Keratinocyte (primary cell): ENCODE measurements around the gene DCBLD2.

ENCODE experiments used
- CTCF ChIP-seq, 3 experiments: IDR thresholded peaks in 1 of 3; conservative IDR thresholded peaks in 1 of 3; optimal IDR thresholded peaks in 1 of 3; 2 replicates in 2 of 3; 3 replicates in 1 of 3; pipeline versions ENCODE3 to v1.5.1; 2011; ENCODE audit warnings: low read length in 3 of 3, mild to moderate bottlenecking in 3 of 3, moderate library complexity in 2 of 3, control low read depth in 1 of 3, inconsistent platforms in 1 of 3; ENCODE audit not compliant: insufficient read depth in 2 of 3; ENCODE audit errors: extremely low read depth in 1 of 3
- EZH2 ChIP-seq: IDR thresholded peaks from one replicate; pipeline ENCODE4 v1.6.1; 2012; ENCODE audit warnings: inconsistent platforms, mild to moderate bottlenecking, low read length, moderate library complexity

- TF ChIP-seq CTCF (optimal IDR thresholded peaks at IDR 0.05 in 1 of 3, IDR thresholded peaks at IDR 0.05 in 1 of 3, conservative IDR thresholded peaks at IDR 0.05 in 1 of 3; ENCODE audit: extremely low read depth in 1 of 3, insufficient read depth in 2 of 3, low read length in 3 of 3): no peak
- no peak for TF ChIP-seq EZH2
Measured at GRCh38 chr3:98839846-98840245, 61.6 kb downstream of the DCBLD2 start.
